COR-L47 (cell line): Measurements from ENCODE around the gene SACM1L.

ENCODE experiments used
- DNase-seq: peaks from one replicate; lab custom pipeline; 2025; lab: John Stamatoyannopoulos, UW

Gene SACM1L

GRCh38 chr3:45789235-45789812 lies 100.1 kb downstream of the SACM1L start:
- no peak for DNase-seq

- no peak for DNase-seq
Measured at GRCh38 chr3:45790596-45790995, 101.4 kb downstream of the SACM1L start.

GRCh38 chr3:45792036-45792435 lies 102.8 kb downstream of the SACM1L start:
- no peak for DNase-seq

- no peak for DNase-seq
Measured at GRCh38 chr3:45792516-45793172, 103.4 kb downstream of the SACM1L start.

GRCh38 chr3:45793482-45794176 lies 104.4 kb downstream of the SACM1L start:
- no peak for DNase-seq

GRCh38 chr3:45794177-45794560 lies 105.0 kb downstream of the SACM1L start:
- DNase-seq: no peak

- DNase-seq: no peak
Measured at GRCh38 chr3:45794660-45795059, 105.5 kb downstream of the SACM1L start.
